ENCODE data around the gene CCDC117.

CCDC117 gene

GRCh38 chr22:28831140-28832072 lies 58.9 kb downstream of the CCDC117 start:
- no peak for DNase-seq

- DNase-seq = no peak
Measured at GRCh38 chr22:28832731-28833130, 60.2 kb downstream of the CCDC117 start.

GRCh38 chr22:28833276-28833923 lies 60.9 kb downstream of the CCDC117 start:
- DNase-seq = no peak

GRCh38 chr22:28835630-28836189 lies 63.2 kb downstream of the CCDC117 start:
- no peak for DNase-seq

DNA sequence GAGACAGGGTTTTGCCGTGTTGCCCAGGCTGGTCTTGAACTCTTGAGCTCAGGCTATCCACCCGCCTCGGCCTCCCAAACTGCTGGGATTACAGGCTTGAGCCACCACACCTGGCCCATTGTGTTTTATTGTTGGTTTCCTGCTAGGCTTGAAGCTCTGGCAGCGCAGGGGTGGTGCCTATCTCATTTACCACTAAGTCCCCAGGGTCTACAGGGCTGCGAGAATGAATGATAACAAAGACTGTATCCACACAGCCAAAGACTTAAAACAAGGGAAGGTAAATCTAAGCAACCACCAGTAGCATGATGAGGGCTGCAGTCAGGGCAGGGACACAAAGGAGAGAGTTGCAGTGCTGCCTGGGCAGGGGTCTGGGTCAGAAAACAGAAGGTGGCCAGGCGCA lies 65.1 kb downstream of the CCDC117 start:
- DNase-seq = no peak
